ENCODE results near the gene ZNF200. TPM values are rescaled to one million over a fixed set of nuclear protein-coding genes. Genes with fewer than 3 reads are reported as not detected.

Gene ZNF200
- total and polyA plus RNA-seq, 2 donors (not counting 3 experiments of a cell fraction or from before 2014, with no cell fraction given), result 2.8 to 10.0 TPM

GRCh38 chr16:3175157-3176093 is 59.5 kb downstream of the ZNF200 start:
- Histone ChIP-seq H3K9me1 (replicated peaks; ENCODE audit: control insufficient read depth, extremely low read depth, insufficient read depth, low read length) (no peaks in the 10 kb centered on the region), H3K9me3 (replicated peaks; ENCODE audit: control insufficient read depth, insufficient read depth, low read length) (no peaks in the 10 kb centered on the region), H3K4me3 (replicated peaks in 1 of 3; ENCODE audit: insufficient read depth in 1 of 3, low read depth in 1 of 3, low read length in 3 of 3) (peak overlapping the region in 1 of 3 experiments; percentile 10), H4K20me1 (replicated peaks; ENCODE audit: control insufficient read depth, extremely low read depth, insufficient read depth, low read length) (no peaks in the 10 kb centered on the region), H3K36me3 (ENCODE audit: control insufficient read depth in 2 of 2, extremely low read depth in 1 of 2, insufficient read depth in 2 of 2, low read length in 2 of 2) (no peaks in the 10 kb centered on the region), H3K27ac (ENCODE audit: insufficient read depth, low read depth, low read length) (no peak overlapping the region), H3K4me1 (ENCODE audit: control insufficient read depth, extremely low read depth, insufficient read depth, low read length) (peaks cover 20% of the 10 kb centered on the region), H3K79me2 (ENCODE audit: control insufficient read depth, insufficient read depth, low read length) (no peaks in the 10 kb centered on the region), H3K27me3 (ENCODE audit: control insufficient read depth in 2 of 2, insufficient read depth in 2 of 2, low read length in 2 of 2) (peaks cover 23 to 24% of the 10 kb centered on the region in 2 experiments), H3K4me2 (ENCODE audit: insufficient read depth, low read length) (peak overlapping the region; percentile 52), H2AFZ (ENCODE audit: low read depth, low read length) (peak overlapping the region; percentile 15), H3K9ac (replicated peaks; ENCODE audit: extremely low read depth, insufficient read depth, low read length) (no peak overlapping the region)
- FAIRE-seq (peak; percentile 67), DNase-seq (ENCODE audit: low read depth, low spot score) (peak; percentile 39)
- TF ChIP-seq EZH2 (IDR thresholded peaks at IDR 0.05; ENCODE audit: borderline replicate concordance, low read depth, low read length, severe bottlenecking) (peak; percentile 42), POLR2AphosphoS5 (IDR thresholded peaks at IDR 0.05; ENCODE audit: insufficient read depth, low read depth, low read length) (no peak)
- CTCF ChIA-PET, result interaction anchor here (1.6 kb wide), 1 partner anchor 25 kb away, joined by 4 read pairs; no protein-coding TSS in a partner anchor
- dilution Hi-C loops (cut with MboI; ENCODE audit: extremely low pct_ligation_motif_present, low sequenced_read_pairs), result no loop called here
- intact Hi-C loops (cut with micrococcal nuclease), result no loop called here
- BruUV-seq (replicated peaks), result no TSS peak
- POLR2A ChIA-PET, result interaction anchor here (0.6 kb wide), 1 partner anchor 253 kb away, joined by 3 read pairs; no protein-coding TSS in a partner anchor

- POLR2A ChIA-PET, result no interaction called here
- FAIRE-seq, result no peak
- dilution Hi-C loops (cut with MboI; ENCODE audit: extremely low pct_ligation_motif_present, low sequenced_read_pairs), result no loop called here
- CTCF ChIA-PET, result interaction anchor here (1.0 to 1.6 kb wide), 2 partner anchors 16 to 24 kb away, joined by 4 read pairs; no protein-coding TSS in a partner anchor
- Histone ChIP-seq H4K20me1 (replicated peaks; ENCODE audit: control insufficient read depth, extremely low read depth, insufficient read depth, low read length) (no peaks in the 10 kb centered on the region), H2AFZ (ENCODE audit: low read depth, low read length) (no peak overlapping the region), H3K4me2 (ENCODE audit: insufficient read depth, low read length) (peak overlapping the region; percentile 22), H3K9me3 (replicated peaks; ENCODE audit: control insufficient read depth, insufficient read depth, low read length) (no peaks in the 10 kb centered on the region), H3K4me1 (ENCODE audit: control insufficient read depth, extremely low read depth, insufficient read depth, low read length) (peaks cover 22% of the 10 kb centered on the region), H3K27ac (ENCODE audit: insufficient read depth, low read depth, low read length) (no peak overlapping the region), H3K9me1 (replicated peaks; ENCODE audit: control insufficient read depth, extremely low read depth, insufficient read depth, low read length) (no peaks in the 10 kb centered on the region), H3K9ac (replicated peaks; ENCODE audit: extremely low read depth, insufficient read depth, low read length) (no peak overlapping the region), H3K27me3 (ENCODE audit: control insufficient read depth in 2 of 2, insufficient read depth in 2 of 2, low read length in 2 of 2) (peaks cover 26 to 27% of the 10 kb centered on the region in 2 experiments), H3K4me3 (replicated peaks in 1 of 3; ENCODE audit: insufficient read depth in 1 of 3, low read depth in 1 of 3, low read length in 3 of 3) (no peak overlapping the region), H3K79me2 (ENCODE audit: control insufficient read depth, insufficient read depth, low read length) (no peaks in the 10 kb centered on the region), H3K36me3 (ENCODE audit: control insufficient read depth in 2 of 2, extremely low read depth in 1 of 2, insufficient read depth in 2 of 2, low read length in 2 of 2) (no peaks in the 10 kb centered on the region)
- TF ChIP-seq CTCF (IDR thresholded peaks at IDR 0.05; ENCODE audit: extremely low read depth in 1 of 2, insufficient read depth in 1 of 2, low read depth in 1 of 2, low read length in 2 of 2) (no peak), FOS (IDR thresholded peaks at IDR 0.05; ENCODE audit: borderline replicate concordance, insufficient read depth, low read length) (no peak), MYC (IDR thresholded peaks at IDR 0.05; ENCODE audit: low read depth, low read length) (no peak), JUN (IDR thresholded peaks at IDR 0.05; ENCODE audit: borderline replicate concordance, insufficient read depth, insufficient read length, low read depth) (no peak), EZH2 (IDR thresholded peaks at IDR 0.05; ENCODE audit: borderline replicate concordance, low read depth, low read length, severe bottlenecking) (no peak), POLR2A (IDR thresholded peaks at IDR 0.05; ENCODE audit: low read depth, low read length) (no peak), GATA2 (IDR thresholded peaks at IDR 0.05; ENCODE audit: insufficient read depth, insufficient read length, low read depth, low read length) (no peak), POLR2AphosphoS5 (IDR thresholded peaks at IDR 0.05; ENCODE audit: insufficient read depth, low read depth, low read length) (no peak)
- TF ChIP-seq, protein P1, sequence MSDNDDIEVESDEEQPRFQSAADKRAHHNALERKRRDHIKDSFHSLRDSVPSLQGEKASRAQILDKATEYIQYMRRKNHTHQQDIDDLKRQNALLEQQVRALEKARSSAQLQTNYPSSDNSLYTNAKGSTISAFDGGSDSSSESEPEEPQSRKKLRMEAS (IDR thresholded peaks at IDR 0.05; ENCODE audit: insufficient read depth, insufficient read length), result no peak
- no peak for DNase-seq (ENCODE audit: low read depth, low spot score)
- intact Hi-C loops (cut with micrococcal nuclease), result loop anchor here (1.0 kb wide), 1 partner anchor 22 kb away; no protein-coding TSS in a partner anchor
- no TSS peak for BruUV-seq (replicated peaks)
Observed at GRCh38 chr16:3174618-3175148, 60.3 kb downstream of the ZNF200 start.

Data from endothelial cell of umbilical vein (primary cell).